NCI-H2029 (cell line): ENCODE data around the gene ARCN1.
A peak's percentile ranks its signal among the peaks of the same experiment; 100 is the strongest.

ENCODE experiments used
- DNase-seq: peaks from one replicate; lab custom pipeline; 2025; lab: John Stamatoyannopoulos, UW

The ARCN1 gene

DNA sequence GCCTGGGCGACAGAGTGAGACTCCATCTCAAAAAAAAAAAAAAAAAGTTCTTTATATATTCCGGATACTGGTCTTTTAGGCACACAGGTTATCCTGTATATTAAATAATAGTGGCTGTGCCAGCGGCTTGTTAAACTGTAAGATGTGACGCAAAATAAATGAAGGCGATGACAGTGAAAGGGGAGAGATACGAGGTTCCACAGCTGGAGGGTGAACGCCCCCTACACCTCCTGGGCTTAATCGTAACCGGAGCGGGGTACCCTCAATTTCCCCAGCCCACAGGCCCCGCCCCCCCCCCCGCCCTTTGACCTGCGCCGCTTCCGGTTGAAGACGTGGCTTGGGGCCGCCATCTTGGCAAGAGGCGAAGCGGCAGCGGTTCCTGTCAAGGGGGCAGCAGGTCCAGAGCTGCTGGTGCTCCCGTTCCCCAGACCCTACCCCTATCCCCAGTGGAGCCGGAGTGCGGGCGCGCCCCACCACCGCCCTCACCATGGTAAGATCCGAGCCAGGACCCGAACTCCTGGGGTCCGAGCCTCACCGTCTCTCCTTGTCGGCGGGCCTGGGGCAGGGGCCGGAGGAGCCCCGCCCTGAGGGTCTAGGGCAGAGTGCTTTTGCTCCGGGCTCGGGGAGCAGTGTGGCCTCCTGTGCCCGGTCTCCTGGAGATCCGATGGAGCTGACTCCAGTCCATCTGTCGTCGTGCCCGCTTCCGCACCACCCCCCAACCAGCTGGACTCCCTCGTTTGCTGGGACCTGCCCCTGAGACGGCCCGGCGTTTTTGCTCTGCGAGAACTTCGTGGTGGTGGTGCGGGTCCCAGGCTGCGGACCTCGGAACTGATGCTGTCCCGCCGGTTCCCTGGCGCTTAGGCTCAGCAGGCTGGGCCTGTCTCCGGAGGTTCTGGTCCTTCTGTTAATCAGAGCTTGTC, at the start of gene ARCN1:
Gene ARCN1, plus strand, starts transcription at position 349 of the 920 bp plus-strand sequence. Its CDS starts 139 bp downstream, at position 488.
- DNase-seq: peak; percentile 64

DNA sequence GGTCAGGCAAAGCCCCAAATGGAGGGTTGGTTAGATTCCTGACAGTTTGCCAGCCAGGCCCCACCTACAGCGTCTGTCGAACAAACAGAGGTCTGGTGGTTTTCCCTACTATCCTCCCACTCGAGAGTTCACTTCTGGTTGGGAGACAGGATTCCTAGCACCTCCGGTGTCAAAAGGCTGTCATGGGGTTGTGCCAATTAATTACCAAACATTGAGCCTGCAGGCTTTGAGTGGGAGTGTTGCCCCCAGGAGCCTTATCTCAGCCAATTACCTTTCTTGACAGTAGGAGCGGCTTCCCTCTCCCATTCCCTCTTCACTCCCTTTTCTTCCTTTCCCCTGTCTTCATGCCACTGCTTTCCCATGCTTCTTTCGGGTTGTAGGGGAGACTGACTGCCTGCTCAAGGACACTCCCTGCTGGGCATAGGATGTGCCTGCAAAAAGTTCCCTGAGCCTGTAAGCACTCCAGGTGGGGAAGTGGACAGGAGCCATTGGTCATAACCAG, 49.6 kb upstream of the ARCN1 start:
- DNase-seq: no peak

DNA sequence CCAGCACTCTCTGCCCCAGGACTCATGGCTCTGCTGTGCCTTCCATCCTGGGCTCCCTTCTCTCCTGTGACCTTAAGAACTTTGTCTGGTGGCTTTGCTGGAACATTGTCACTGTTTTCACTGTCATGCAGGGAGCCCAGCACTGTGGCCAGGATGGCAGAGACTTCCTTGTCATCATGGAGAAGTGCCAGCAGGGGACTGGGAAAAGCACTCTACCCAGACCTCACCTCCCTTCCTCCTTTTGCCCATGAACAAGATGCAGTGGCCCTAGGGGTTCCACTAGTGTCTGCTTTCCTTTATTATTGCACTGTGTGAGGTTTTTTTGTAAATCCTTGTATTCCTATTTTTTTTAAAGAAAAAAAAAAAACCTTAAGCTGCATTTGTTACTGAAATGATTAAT, 47.9 kb upstream of the ARCN1 start:
- DNase-seq: no peak

DNA sequence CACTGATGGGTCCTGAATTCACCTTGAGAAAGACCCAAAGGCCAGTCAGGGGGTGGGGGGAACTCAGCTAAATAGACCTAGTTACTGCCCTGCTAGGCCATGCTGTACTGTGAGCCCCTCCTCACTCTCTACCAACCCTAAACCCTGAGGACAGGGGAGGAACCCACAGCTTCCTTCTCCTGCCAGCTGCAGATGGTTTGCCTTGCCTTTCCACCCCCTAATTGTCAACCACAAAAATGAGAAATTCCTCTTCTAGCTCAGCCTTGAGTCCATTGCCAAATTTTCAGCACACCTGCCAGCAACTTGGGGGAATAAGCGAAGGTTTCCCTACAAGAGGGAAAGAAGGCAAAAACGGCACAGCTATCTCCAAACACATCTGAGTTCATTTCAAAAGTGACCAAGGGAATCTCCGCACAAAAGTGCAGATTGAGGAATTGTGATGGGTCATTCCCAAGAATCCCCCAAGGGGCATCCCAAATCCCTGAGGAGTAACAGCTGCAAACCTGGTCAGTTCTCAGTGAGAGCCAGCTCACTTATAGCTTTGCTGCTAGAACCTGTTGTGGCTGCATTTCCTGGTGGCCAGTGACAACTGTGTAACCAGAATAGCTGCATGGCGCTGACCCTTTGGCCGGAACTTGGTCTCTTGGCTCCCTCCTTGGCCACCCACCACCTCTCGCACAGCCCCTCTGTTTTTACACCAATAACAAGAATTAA, 47.3 kb upstream of the ARCN1 start:
- DNase-seq: no peak

DNA sequence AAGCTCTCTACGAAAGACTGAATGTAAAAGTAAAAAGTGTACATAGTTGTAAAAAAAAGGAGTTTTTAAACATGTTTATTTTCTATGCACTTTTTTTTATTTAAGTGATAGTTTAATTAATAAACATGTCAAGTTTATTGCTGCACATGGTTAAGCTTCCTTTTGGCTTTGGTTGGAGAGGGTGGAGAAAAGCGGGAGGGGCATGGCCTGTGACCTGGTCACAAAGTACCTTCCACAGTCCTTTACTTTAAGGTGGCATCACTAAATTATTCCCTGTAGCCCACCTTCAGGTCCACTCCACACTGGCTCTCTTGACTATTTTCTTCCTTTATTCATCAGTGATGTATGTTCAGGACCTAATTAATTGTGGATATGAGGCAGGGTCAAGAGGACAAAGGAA, 45.5 kb upstream of the ARCN1 start:
- no peak for DNase-seq

DNA sequence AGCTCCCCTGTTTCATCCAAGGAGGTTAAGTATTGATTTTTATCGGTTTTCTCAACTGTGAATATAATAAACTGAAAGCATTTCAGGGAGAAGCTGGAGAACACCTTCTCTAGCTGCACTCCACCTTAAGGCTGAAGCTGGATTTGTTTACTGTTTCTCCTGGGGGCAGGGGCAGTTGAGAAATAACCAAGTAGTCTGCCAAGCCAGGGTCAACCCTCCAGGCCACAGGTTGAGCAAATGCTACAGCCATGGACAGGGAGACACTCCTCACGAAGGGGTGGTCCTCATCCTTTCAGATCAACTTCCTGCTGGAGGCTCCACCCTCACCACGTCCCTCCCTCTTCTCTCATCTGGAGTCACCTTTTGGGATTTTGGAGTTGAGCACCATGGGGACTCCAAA, 45.1 kb upstream of the ARCN1 start, which contains the start of gene TTC36:
Gene TTC36, plus strand, starts transcription at position 366 of the 400 bp plus-strand sequence. Its CDS starts 21 bp downstream, at position 387.
- DNase-seq: no peak

DNA sequence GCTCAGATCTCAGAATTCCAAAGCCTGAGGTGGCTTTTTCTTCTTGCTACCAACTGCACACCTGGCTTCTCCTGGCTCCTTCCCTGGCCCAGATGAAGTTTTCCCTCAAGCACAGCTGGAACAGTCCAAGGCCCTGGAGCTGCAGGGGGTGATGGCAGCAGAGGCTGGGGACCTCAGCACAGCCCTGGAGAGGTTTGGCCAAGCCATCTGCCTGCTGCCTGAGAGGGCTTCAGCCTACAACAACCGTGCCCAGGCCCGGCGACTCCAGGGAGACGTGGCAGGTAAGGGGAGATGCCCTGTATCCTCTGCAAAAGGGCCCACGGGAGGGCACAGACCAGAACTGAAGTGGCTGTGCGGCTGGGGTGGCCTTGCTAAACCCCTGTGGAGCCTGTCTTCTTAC, 43.7 kb upstream of the ARCN1 start:
- DNase-seq: no peak

DNA sequence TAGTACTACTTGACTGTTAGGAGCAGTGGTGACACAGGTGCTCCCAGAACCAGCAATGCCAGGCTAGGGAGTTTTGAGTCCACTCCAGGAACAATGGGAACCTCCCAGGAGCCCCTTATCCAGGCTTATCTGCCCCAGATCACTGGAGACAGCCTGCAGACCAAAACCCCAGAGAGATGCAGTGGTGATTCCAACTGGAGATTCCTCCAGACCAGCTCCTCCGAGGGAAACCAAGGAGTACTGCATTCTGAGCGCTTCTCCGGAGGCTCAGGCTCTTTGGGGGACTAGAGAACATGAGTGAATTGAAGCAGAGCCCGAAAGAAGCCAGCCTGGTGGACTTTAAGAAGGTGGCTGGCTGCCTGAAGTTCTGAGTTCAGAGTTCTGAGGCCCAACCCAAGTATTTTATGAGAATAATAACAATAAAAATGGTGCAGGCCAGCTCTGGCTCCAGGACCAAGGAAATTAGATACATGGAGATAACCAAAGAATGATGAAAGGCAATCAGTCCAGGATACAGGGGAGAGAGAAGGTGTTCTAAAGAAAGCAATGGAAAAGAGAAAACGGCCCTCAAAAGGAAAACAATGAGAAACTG, 42.5 kb upstream of the ARCN1 start:
- DNase-seq: no peak

DNA sequence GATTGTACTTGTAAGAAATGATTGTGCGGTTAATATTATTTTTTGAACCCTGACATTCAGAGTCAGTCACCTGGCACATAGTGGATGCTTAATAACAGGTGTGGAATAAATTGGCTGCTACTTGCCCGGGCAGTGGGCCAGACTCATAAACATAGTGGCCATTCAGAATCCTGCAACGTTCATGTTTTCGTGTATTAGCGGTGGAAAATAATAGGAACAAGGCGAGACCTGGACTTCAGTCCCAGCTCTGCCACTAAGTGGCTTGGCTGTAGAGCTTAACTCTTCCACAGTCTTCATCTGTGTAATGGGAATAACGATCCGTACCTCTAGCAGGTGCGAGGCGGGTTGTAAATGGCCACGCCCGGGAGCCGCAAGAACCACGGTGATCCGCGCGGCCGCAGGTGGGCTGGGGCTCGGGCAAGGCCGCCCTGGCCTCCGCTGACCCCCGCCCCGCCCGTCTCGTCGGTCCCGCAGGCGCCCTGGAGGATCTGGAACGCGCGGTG, 42.0 kb upstream of the ARCN1 start:
- DNase-seq: peak; percentile 45

DNA sequence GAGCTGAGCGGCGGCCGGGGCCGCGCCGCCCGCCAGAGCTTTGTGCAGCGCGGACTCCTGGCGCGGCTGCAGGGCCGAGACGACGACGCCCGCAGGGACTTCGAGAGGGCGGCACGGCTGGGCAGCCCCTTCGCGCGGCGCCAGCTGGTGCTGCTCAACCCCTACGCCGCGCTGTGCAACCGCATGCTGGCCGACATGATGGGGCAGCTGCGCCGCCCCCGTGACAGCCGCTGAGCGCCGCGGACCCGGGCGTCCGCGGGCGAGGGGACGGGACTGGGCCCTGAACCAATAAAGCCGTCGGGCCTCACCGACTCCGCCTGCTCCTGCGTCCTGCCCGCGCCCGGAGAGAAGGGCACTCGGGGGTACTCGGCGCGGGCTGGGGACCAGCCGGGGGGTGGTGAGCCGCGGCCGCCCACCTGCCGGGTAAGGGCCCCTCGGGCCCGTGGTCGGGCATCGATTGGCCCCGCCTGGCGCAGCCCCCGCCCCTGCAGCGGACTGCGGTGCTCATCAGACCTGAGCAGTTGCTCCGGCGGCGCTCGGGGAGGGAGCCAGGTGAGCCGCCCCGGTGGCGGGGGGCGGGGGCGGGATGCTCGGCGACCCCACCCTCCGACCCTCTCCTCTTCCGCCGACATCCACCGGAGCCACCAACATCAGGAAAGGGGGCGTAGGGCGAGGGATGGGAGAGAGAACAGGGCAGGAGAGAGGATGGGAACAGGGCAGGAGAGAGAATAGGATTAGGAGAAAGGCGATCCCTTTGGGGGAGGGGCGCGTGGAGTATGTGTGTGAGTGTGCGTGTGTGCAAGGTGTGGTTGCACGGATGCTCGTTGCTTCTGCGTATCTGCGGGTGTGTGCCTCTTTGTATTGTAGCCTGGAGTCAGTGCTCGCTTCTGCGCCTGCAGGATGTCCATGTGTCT, 41.3 kb upstream of the ARCN1 start, which contains the start of gene TMEM25:
Gene TMEM25, plus strand, starts transcription at position 510 of the 914 bp plus-strand sequence. CDS start 610 bp downstream, outside the sequence.
- peak; percentile 29 for DNase-seq

DNA sequence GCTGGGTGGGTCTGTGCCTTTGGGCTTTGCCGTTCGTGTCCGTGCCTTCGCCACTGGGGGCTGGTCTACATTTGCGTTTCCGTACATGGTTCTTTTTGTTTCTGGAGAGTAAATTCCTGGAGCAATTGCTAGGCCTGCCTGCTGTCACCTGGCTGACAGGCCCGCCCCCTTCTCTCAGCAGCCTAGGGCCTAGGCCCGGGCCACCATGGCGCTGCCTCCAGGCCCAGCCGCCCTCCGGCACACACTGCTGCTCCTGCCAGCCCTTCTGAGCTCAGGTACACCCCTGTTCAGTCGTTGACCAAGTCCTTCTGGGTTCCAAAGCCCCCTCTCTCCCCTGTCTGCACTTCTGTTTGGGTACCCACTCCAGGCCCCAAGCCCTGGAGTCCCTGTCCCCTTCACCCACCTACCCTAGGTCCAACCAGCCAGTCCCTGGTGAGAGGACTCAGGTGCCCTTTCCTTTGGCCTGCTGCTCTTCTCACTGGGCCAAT, 40.6 kb upstream of the ARCN1 start:
- DNase-seq: no peak

DNA sequence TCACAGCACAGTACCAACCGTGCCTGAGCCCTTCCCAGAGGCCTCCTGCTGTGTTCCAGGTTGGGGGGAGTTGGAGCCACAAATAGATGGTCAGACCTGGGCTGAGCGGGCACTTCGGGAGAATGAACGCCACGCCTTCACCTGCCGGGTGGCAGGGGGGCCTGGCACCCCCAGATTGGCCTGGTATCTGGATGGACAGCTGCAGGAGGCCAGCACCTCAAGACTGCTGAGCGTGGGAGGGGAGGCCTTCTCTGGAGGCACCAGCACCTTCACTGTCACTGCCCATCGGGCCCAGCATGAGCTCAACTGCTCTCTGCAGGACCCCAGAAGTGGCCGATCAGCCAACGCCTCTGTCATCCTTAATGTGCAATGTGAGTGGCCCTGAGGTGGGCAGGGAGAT, 40.1 kb upstream of the ARCN1 start:
- no peak for DNase-seq

DNA sequence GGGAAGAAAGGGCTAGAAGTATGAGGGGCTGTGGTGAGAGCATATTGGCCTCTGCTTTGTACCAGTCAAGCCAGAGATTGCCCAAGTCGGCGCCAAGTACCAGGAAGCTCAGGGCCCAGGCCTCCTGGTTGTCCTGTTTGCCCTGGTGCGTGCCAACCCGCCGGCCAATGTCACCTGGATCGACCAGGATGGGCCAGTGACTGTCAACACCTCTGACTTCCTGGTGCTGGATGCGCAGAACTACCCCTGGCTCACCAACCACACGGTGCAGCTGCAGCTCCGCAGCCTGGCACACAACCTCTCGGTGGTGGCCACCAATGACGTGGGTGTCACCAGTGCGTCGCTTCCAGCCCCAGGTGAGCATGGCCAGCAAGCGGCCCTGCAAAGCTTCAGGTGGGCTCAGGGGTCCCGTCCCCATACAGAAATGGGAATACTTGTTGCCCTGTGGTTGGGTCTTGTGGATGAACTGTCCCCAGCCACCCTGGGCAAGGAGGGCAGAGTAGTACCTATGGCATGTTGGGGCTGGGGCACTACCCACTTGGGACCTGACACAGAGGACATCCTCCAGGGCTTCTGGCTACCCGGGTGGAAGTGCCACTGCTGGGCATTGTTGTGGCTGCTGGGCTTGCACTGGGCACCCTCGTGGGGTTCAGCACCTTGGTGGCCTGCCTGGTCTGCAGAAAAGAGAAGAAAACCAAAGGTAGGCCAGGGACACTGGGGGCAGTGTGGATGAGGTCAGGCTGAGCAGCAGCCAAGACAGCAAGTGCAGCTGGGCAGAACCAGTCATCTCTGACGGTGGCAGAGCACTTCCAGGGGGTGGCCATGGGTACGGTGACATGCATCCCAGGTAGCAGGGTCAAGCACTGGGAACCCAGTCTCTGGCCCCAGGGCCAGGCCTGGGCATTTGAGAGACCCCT, 39.1 kb upstream of the ARCN1 start:
- no peak for DNase-seq

DNA sequence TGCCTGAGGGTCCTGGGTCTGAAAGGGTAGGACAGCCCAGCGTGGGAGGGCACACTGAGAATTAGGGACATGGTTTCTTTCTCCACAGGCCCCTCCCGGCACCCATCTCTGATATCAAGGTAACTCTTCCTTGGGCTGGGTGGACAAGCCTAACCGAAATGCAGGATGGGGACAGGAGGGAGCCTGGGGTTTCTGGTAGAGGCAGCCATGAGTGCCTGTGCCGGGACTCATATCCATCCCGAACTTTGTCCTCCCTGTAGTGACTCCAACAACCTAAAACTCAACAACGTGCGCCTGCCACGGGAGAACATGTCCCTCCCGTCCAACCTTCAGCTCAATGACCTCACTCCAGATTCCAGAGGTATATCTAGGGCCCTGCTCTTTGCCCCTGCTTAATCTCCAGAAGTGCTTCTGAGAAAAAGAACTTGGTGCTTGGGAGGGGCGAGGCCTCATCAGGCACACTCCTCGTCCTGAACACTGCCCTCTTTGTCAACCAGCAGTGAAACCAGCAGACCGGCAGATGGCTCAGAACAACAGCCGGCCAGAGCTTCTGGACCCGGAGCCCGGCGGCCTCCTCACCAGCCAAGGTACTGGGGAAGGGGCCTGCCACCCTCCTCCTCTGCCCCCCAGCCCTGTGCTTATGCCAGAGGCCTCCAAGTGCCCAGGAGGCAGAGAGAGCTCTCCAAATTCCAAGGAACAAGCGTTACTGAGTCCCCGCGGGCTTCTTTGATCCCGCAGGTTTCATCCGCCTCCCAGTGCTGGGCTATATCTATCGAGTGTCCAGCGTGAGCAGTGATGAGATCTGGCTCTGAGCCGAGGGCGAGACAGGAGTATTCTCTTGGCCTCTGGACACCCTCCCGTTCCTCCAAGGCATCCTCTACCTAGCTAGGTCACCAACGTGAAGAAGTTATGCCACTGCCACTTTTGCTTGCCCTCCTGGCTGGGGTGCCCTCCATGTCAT, 38.2 kb upstream of the ARCN1 start:
- no peak for DNase-seq

DNA sequence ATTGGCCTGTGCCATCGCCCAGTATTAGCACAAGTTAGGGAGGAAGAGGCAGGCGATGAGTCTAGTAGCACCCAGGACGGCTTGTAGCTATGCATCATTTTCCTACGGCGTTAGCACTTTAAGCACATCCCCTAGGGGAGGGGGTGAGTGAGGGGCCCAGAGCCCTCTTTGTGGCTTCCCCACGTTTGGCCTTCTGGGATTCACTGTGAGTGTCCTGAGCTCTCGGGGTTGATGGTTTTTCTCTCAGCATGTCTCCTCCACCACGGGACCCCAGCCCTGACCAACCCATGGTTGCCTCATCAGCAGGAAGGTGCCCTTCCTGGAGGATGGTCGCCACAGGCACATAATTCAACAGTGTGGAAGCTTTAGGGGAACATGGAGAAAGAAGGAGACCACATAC, 36.9 kb upstream of the ARCN1 start:
- no peak for DNase-seq

DNA sequence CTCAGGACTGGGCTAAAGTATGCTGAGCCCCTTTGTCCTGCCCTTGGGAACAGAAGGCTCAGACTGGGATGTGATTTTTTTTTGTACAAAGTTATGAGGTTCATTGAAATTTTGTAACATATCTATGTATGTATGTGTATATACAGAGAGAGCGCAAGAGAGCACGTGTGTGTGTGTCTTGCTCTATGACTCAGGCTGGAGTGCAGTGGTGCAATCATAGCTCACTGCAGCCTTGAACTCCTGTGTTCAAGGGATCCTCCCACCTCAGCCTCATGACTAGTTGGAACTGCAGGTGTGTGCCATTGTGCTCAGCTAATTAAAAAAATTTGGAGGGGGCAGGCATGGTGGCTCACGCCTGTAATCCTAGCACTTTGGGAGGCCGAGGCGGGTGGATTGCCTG, 35.5 kb upstream of the ARCN1 start:
- no peak for DNase-seq

DNA sequence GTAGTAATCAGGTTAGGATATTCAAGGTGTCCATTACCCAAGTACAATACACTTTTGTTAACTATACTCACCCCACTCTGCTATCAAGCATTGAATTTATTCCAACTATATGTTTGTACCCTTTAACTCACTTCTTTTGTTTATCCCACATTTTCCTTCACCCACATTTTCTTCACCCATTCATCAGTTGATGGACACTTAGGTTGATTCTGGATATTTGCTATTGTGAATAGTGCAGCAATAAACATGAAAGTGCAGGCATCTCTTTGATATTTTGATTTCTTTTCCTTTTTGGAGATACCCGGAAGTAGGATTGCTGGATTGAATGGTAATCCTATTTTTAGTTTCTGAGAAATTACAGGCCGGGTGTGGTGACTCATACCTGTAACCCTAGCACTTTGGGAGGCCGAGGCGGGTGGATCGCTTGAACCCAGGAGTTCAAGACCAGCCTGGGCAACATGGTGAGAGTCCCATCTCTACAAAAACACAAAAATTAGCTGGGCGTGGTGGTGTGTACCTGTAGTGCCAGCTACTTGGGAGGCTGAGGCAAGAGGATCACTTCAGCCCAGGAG, 34.7 kb upstream of the ARCN1 start:
- no peak for DNase-seq

DNA sequence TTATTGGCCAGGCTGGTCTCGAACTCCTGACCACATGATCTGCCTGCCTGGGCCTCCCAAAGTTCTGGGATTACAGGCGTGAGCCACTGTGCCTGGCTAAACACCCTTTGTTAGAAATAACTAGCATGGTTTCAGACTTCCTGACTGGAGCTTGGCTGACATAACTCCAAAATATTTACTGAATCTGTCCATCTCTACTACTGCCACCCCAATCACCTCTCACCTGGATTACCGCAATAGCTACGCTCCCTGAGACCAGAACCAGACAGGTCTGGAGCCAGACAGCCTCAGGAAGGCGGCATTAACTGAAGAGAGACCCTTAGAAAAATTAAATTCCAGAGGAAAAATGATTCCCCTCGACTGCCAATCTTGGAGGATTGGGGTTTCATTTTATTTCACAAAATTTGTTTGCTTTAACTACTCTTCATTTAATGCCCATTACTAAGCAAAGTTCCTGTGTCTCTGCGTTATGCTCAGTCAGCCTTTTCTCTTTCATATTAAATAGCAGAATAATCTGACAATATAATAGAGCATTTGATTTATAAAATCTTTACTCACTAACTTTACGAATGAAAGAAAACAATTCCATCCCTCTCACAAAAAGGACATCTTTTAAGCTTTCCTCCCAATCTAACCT, 28.1 kb upstream of the ARCN1 start:
- no peak for DNase-seq
